HFFc6 (cell line): ENCODE measurements around the gene GSTP1. TPM values are rescaled to one million over a fixed set of nuclear protein-coding genes. Genes with fewer than 3 reads are reported as not detected.
A peak's percentile ranks its signal among the peaks of the same experiment; 100 is the strongest.

Experiments used
- DNase-seq: peaks from one replicate; pipeline ENCODE4 v3.0.0-alpha.2; 2018
- H3K27ac Mint-ChIP-seq: 2 replicates; pipeline ENCODE4 v1.8.0; 2020; ENCODE audit warnings: mild to moderate bottlenecking, mixed read lengths
- H3K27me3 Mint-ChIP-seq: 2 replicates; pipeline ENCODE4 v1.8.0; 2021; ENCODE audit warnings: mild to moderate bottlenecking, moderate library complexity, mixed read lengths; ENCODE audit not compliant: insufficient read depth
- H3K36me3 Mint-ChIP-seq: 2 replicates; pipeline ENCODE4 v1.8.0; 2021; ENCODE audit warnings: low read depth, mixed read lengths
- H3K4me1 Mint-ChIP-seq: 2 replicates; pipeline ENCODE4 v1.8.0; 2020; ENCODE audit warnings: low read depth, mixed read lengths
- H3K4me3 Mint-ChIP-seq: 2 replicates; pipeline ENCODE4 v1.8.0; 2020; ENCODE audit warnings: mild to moderate bottlenecking, moderate library complexity, mixed read lengths
- H3K9me3 Mint-ChIP-seq: 2 replicates; pipeline ENCODE4 v1.8.0; 2020; ENCODE audit warnings: mild to moderate bottlenecking, mixed read lengths
- CTCF ChIP-seq: fragments of 200-600 bp; sonication (generic); IDR thresholded peaks from 2 replicates; pipeline ENCODE4 v1.5.0; 2021; ENCODE audit warnings: antibody characterized with exemption, mild to moderate bottlenecking
- long read RNA-seq: library from polyadenylated mRNA; unstranded; transcript quantifications from one replicate; pipeline ENCODE4 v2.0.0, GENCODE V29; 2019
- total RNA-seq, 6 experiments: library from RNA; stranded (reverse); fragmentation: NEBNext Ultra II Directional; extraction: Animal tissue kit (Norgen Biotek cat#: 25700); gene quantifications; 2 replicates in 1 of 6; 3 replicates in 5 of 6; pipeline ENCODE4 v1.2.3, GENCODE V29; 2021

Gene GSTP1
- total RNA-seq, result 100 to 1,000 TPM; 497 to 569 (median 512) TPM
- long read RNA-seq, transcript GSTP1-202 (7 exons, 961 nt), result major isoform, 605 of 764 reads
- long read RNA-seq, partial matches to known transcripts, result 138 of 764 reads
- long read RNA-seq, other reads (novel, unspliced or antisense), result 16 of 764 reads

GRCh38 chr11:67583247-67584204, at the start of gene GSTP1:
TSS of gene GSTP1 (plus strand) at chr11:67583812. CDS start at chr11:67583844, 32 bp downstream.
- TF ChIP-seq CTCF, result peak; percentile 86
- Mint-ChIP-seq H3K27me3 (peaks cover 24% of the 10 kb centered on the region), H3K36me3 (peaks cover 17% of the 10 kb centered on the region; the same call in 1 of the 2 replicates), H3K4me3 (peak within 1 kb of the TSS; percentile 94), H3K4me1 (peaks cover 58% of the 10 kb centered on the region), H3K9me3 (no peaks in the 10 kb centered on the region), H3K27ac (peak within 1 kb of the TSS; percentile 87)
- peak; percentile 77 for DNase-seq

- no peak for DNase-seq
- Mint-ChIP-seq H3K27me3 (peaks cover 4% of the 10 kb centered on the region), H3K4me1 (peaks cover 8% of the 10 kb centered on the region), H3K9me3 (peaks cover 29% of the 10 kb centered on the region), H3K36me3 (peaks cover 12% of the 10 kb centered on the region), H3K4me3 (no peak overlapping the region), H3K27ac (no peak overlapping the region)
- no peak for TF ChIP-seq CTCF
These were observed 49.4 kb upstream of the GSTP1 start for GRCh38 chr11:67534070-67534679.

- TF ChIP-seq CTCF, result no peak
- H3K27me3 Mint-ChIP-seq, result peaks cover 4% of the 10 kb centered on the region
- H3K9me3 Mint-ChIP-seq, result peaks cover 29% of the 10 kb centered on the region
- H3K36me3 Mint-ChIP-seq, result peaks cover 12% of the 10 kb centered on the region
- H3K4me3 Mint-ChIP-seq, result no peak overlapping the region
- peaks cover 8% of the 10 kb centered on the region; the same call in 1 of the 2 replicates for H3K4me1 Mint-ChIP-seq
- no peak overlapping the region for H3K27ac Mint-ChIP-seq
- no peak for DNase-seq
These were observed 48.1 kb upstream of the GSTP1 start for GRCh38 chr11:67535561-67535960.

- Mint-ChIP-seq H3K4me3 (no peak overlapping the region), H3K36me3 (peaks cover 7% of the 10 kb centered on the region; the same call in 1 of the 2 replicates), H3K9me3 (peaks cover 23% of the 10 kb centered on the region), H3K27me3 (peaks cover 5% of the 10 kb centered on the region), H3K4me1 (peaks cover 8% of the 10 kb centered on the region; the same call in 1 of the 2 replicates), H3K27ac (no peak overlapping the region)
- peak; percentile 29 for DNase-seq
- TF ChIP-seq CTCF, result no peak
These were observed 45.3 kb upstream of the GSTP1 start for GRCh38 chr11:67538306-67538705.

- Mint-ChIP-seq H3K27ac (no peak overlapping the region), H3K36me3 (peaks cover 2% of the 10 kb centered on the region; the same call in 1 of the 2 replicates), H3K27me3 (peaks cover 10% of the 10 kb centered on the region), H3K9me3 (peaks cover 16% of the 10 kb centered on the region), H3K4me1 (peaks cover 8% of the 10 kb centered on the region; the same call in 1 of the 2 replicates), H3K4me3 (no peak overlapping the region)
- no peak for DNase-seq
- no peak for TF ChIP-seq CTCF
These were observed 44.6 kb upstream of the GSTP1 start for GRCh38 chr11:67538823-67539505.
